Measurements from ENCODE around the gene CHN2.

The CHN2 gene

DNA sequence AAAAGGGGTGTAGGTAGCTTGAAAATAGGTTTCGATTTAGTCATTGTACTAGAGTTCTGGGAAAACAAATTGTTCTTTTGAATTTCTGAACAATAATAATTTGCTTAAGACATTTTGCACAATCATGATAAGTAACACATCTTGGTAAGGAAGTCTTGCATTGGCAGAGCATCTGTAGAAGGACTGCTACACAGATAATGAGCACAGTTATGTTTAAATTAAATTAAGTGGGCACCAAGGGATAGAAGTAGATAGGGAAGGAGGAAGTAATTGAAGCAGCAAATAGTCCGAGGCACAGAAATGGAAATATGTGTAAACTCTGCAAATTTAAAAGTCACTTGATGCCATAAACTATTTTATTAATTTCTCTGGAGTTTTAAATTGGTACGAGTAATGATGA lies 122.4 kb downstream of the CHN2 start:
- Histone ChIP-seq H3K27me3 (ENCODE audit: low read length) (no peaks in the 10 kb centered on the region), H4K20me1 (ENCODE audit: low read depth, low read length) (no peaks in the 10 kb centered on the region), H3K9ac (ENCODE audit: low read length) (no peak overlapping the region), H3K9me3 (ENCODE audit: insufficient read depth, low read length) (no peaks in the 10 kb centered on the region), H3K4me3 (ENCODE audit: insufficient read depth, low read length, poor library complexity, severe bottlenecking) (no peak overlapping the region), H3F3A (ENCODE audit: insufficient read depth) (no peaks in the 10 kb centered on the region), H2AFZ (ENCODE audit: low read depth, low read length, severe bottlenecking) (no peak overlapping the region), H3K27ac (ENCODE audit: low read depth, low read length) (no peak overlapping the region), H3K9me2 (replicated peaks; ENCODE audit: insufficient read depth, low read length) (no peaks in the 10 kb centered on the region), H3K36me3 (ENCODE audit: low read length) (no peaks in the 10 kb centered on the region), H3K4me2 (ENCODE audit: low read depth, low read length, poor library complexity, severe bottlenecking) (no peak overlapping the region), H3K79me2 (ENCODE audit: insufficient read depth, low read length) (no peaks in the 10 kb centered on the region)
- TF ChIP-seq, protein P1, sequence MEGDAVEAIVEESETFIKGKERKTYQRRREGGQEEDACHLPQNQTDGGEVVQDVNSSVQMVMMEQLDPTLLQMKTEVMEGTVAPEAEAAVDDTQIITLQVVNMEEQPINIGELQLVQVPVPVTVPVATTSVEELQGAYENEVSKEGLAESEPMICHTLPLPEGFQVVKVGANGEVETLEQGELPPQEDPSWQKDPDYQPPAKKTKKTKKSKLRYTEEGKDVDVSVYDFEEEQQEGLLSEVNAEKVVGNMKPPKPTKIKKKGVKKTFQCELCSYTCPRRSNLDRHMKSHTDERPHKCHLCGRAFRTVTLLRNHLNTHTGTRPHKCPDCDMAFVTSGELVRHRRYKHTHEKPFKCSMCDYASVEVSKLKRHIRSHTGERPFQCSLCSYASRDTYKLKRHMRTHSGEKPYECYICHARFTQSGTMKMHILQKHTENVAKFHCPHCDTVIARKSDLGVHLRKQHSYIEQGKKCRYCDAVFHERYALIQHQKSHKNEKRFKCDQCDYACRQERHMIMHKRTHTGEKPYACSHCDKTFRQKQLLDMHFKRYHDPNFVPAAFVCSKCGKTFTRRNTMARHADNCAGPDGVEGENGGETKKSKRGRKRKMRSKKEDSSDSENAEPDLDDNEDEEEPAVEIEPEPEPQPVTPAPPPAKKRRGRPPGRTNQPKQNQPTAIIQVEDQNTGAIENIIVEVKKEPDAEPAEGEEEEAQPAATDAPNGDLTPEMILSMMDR (IDR thresholded peaks at IDR 0.05; ENCODE audit: insufficient read depth, low read length, poor library complexity, severe bottlenecking) = no peak
- no peak for TF ChIP-seq EZH2phosphoT487 (conservative IDR thresholded peaks at IDR 0.05; ENCODE audit: low read length)

DNA sequence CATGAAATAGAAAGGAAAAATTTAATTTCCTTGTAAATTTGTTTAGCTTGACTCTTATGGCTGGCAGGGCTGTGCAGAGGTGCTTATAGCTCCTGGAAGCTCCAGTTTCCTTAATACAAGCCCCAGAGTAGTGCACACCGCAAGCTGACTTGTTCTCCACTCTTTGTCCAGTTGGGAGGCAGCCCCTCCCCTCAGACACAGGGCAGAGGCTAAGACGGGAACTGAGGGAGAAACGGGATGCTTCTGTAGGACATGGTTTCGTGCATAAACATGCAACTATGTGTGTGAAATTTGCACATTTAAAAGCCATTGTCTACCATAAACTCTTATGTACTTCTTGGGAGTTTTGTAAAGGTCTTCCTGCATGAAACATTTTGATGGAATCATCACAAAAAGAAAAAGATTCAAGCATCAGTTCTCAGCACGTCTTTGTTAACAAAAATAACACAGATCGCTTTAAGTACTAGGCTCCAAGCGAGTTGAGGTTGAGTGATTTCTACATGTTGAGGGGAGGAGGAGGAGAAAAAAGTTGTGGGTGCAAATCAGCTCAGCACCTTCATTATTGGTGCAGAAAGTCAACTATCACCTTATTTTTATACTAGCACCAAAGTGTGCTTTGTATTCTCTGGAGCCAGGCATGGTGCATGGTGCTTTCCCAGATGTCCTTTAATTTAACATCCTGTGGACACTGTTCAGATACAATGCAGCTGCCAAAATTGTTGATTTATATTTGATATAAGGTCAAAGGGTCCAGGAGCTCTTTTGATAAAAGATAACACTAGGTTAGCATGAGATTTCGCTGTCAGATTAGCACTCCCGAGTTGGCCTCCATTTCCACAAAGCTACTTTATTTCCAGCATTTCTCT lies 124.5 kb downstream of the CHN2 start:
- peak overlapping the region; percentile 3 for H2AFZ ChIP-seq (ENCODE audit: low read depth, low read length, severe bottlenecking)
- no peaks in the 10 kb centered on the region for H3K79me2 ChIP-seq (ENCODE audit: insufficient read depth, low read length)
- H4K20me1 ChIP-seq (ENCODE audit: low read depth, low read length) = no peaks in the 10 kb centered on the region
- H3K36me3 ChIP-seq (ENCODE audit: low read length) = no peaks in the 10 kb centered on the region
- no peak overlapping the region for H3K4me3 ChIP-seq (ENCODE audit: insufficient read depth, low read length, poor library complexity, severe bottlenecking)
- H3K27ac ChIP-seq (ENCODE audit: low read depth, low read length) = peak overlapping the region; percentile 56
- no peaks in the 10 kb centered on the region for H3K27me3 ChIP-seq (ENCODE audit: low read length)
- H3K9ac ChIP-seq (ENCODE audit: low read length) = peak overlapping the region; percentile 8; the same call in 1 of the 2 replicates
- H3K9me3 ChIP-seq (ENCODE audit: insufficient read depth, low read length) = no peaks in the 10 kb centered on the region
- TF ChIP-seq EZH2phosphoT487 (conservative IDR thresholded peaks at IDR 0.05; ENCODE audit: low read length) = 0 out of 2 replicates have a peak, but pooled peaks have one; percentile 27
- TF ChIP-seq, protein P1 (IDR thresholded peaks at IDR 0.05; ENCODE audit: insufficient read depth, low read length, poor library complexity, severe bottlenecking) = no peak
- H3K9me2 ChIP-seq (replicated peaks; ENCODE audit: insufficient read depth, low read length) = no peaks in the 10 kb centered on the region
- peak overlapping the region; percentile 45 for H3K4me2 ChIP-seq (ENCODE audit: low read depth, low read length, poor library complexity, severe bottlenecking)
- H3F3A ChIP-seq (ENCODE audit: insufficient read depth) = no peaks in the 10 kb centered on the region

DNA sequence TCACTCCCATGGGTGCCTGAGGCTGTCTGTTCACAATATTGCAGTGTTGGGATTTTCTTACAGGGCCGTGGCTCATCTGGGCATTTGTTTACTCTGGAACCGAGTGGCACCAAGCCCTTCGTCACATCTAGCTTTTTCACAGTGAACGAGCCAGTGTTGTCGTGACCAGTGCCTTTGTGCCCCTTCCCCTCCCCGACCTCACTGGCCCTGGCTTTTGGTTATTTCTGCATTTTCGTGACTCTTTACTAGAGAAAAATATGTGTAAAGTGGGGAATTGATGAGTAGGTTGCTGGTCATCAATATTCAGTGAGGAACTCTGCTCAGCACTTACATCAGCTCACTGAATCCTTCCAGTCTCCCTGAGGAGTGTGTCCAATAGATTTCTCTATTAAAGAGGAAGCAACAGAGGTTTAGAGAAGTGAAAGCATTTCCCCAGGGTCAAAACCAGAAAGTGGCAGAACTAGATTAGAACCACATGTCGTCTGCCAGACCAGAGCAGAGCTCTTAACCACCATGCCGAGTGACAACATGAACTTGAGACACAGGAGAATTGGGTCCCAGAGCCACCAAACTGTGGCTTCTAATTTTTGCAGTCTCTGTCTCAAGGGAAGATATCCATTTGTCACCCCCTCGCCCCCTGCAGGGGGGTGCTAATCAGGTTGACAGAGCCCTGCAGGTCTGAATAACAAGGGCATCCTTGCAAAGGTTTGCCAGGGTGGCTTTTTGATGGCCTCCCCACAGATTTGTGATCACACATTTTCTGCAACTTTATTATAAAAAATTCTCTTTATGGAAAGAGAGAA lies 125.3 kb downstream of the CHN2 start:
- Histone ChIP-seq H3K9ac (ENCODE audit: low read length) (peak overlapping the region; percentile 8; the same call in 1 of the 2 replicates), H3F3A (ENCODE audit: insufficient read depth) (no peaks in the 10 kb centered on the region), H3K9me3 (ENCODE audit: insufficient read depth, low read length) (no peaks in the 10 kb centered on the region), H3K79me2 (ENCODE audit: insufficient read depth, low read length) (no peaks in the 10 kb centered on the region), H3K27ac (ENCODE audit: low read depth, low read length) (peak overlapping the region; percentile 56), H2AFZ (ENCODE audit: low read depth, low read length, severe bottlenecking) (peak overlapping the region; percentile 3), H3K36me3 (ENCODE audit: low read length) (no peaks in the 10 kb centered on the region), H3K27me3 (ENCODE audit: low read length) (no peaks in the 10 kb centered on the region), H3K4me3 (ENCODE audit: insufficient read depth, low read length, poor library complexity, severe bottlenecking) (no peak overlapping the region), H3K4me2 (ENCODE audit: low read depth, low read length, poor library complexity, severe bottlenecking) (peak overlapping the region; percentile 45), H4K20me1 (ENCODE audit: low read depth, low read length) (no peaks in the 10 kb centered on the region), H3K9me2 (replicated peaks; ENCODE audit: insufficient read depth, low read length) (no peaks in the 10 kb centered on the region)
- TF ChIP-seq EZH2phosphoT487 (conservative IDR thresholded peaks at IDR 0.05; ENCODE audit: low read length) = no peak
- TF ChIP-seq, protein P1 (IDR thresholded peaks at IDR 0.05; ENCODE audit: insufficient read depth, low read length, poor library complexity, severe bottlenecking) = no peak
